ENCODE data around the gene SART1. TPM values are rescaled to one million over a fixed set of nuclear protein-coding genes. Genes with fewer than 3 reads are reported as not detected.

SART1 gene
- total RNA-seq, 4 donors from 2014 or later = 12.0 to 55.2 (median 33.3) TPM

GRCh38 chr11:66026017-66026529 is 64.5 kb downstream of the SART1 start, which contains the start of gene CATSPER1:
Gene CATSPER1 (minus strand): TSS chr11:66026479. CDS start chr11:66026379, 100 bp downstream.
- Histone ChIP-seq H3K27ac (no peak within 1 kb of the TSS), H3K36me3 (no peaks in the 10 kb centered on the region), H3K4me3 (no peak within 1 kb of the TSS), H3K27me3 (no peaks in the 10 kb centered on the region), H3K4me1 (no peaks in the 10 kb centered on the region), H3K9me3 (no peaks in the 10 kb centered on the region)
- in situ Hi-C loops (cut with MboI; ENCODE audit: low sequenced_read_pairs in 4 of 4) = no loop called here
- TF ChIP-seq, protein P1, sequence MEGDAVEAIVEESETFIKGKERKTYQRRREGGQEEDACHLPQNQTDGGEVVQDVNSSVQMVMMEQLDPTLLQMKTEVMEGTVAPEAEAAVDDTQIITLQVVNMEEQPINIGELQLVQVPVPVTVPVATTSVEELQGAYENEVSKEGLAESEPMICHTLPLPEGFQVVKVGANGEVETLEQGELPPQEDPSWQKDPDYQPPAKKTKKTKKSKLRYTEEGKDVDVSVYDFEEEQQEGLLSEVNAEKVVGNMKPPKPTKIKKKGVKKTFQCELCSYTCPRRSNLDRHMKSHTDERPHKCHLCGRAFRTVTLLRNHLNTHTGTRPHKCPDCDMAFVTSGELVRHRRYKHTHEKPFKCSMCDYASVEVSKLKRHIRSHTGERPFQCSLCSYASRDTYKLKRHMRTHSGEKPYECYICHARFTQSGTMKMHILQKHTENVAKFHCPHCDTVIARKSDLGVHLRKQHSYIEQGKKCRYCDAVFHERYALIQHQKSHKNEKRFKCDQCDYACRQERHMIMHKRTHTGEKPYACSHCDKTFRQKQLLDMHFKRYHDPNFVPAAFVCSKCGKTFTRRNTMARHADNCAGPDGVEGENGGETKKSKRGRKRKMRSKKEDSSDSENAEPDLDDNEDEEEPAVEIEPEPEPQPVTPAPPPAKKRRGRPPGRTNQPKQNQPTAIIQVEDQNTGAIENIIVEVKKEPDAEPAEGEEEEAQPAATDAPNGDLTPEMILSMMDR (IDR thresholded peaks at IDR 0.05 in 4 of 5, conservative IDR thresholded peaks at IDR 0.05 in 1 of 5) = no peak
- no peak for TF ChIP-seq POLR2A (IDR thresholded peaks at IDR 0.05)
- intact Hi-C loops (cut with DNase I; ENCODE audit: low total_unique reads) = no loop called here
- ATAC-seq (no peak), DNase-seq (no peak)

Other genes starting within 250 kb of the SART1 start
- 10 to 100 TPM; 40.0 to 69.4 (median 50.0) TPM for gene KAT5, start 249.5 kb upstream of the SART1 start, total RNA-seq
- 100 to 1,000 TPM in 1 of 4 donors, 10 to 100 TPM in 3; 36.5 to 101 (median 62.4) TPM for gene RNASEH2C, start 240.9 kb upstream of the SART1 start, total RNA-seq
- 10 to 100 TPM; 20.3 to 42.5 (median 29.7) TPM for gene AP5B1, start 180.8 kb upstream of the SART1 start, total RNA-seq
- gene OVOL1, start 174.7 kb upstream of the SART1 start, total RNA-seq = under 1 TPM in 1 of 4 donors, not detected in 3; 0.15 TPM
- under 1 TPM in 1 of 4 donors, not detected in 3; 0.11 TPM for gene SNX32, start 127.8 kb upstream of the SART1 start, total RNA-seq
- gene CFL1, start 103.6 kb upstream of the SART1 start, total RNA-seq = 100 to 1,000 TPM; 153 to 371 (median 251) TPM
- gene MUS81, start 101.3 kb upstream of the SART1 start, total RNA-seq = 10 to 100 TPM; 26.4 to 44.9 (median 34.8) TPM
- gene EFEMP2, start 88.9 kb upstream of the SART1 start, total RNA-seq = 10 to 100 TPM; 20.6 to 24.1 (median 22.9) TPM
- gene CTSW, start 81.9 kb upstream of the SART1 start, total RNA-seq = under 1 TPM in 3 of 4 donors, not detected in 1; 0.20 to 0.49 (median 0.32) TPM
- gene FIBP, start 73.3 kb upstream of the SART1 start, total RNA-seq = 10 to 100 TPM; 39.6 to 79.3 (median 53.0) TPM
- 10 to 100 TPM; 25.4 to 81.3 (median 42.4) TPM for gene CCDC85B, start 71.1 kb upstream of the SART1 start, total RNA-seq
- gene FOSL1, start 61.3 kb upstream of the SART1 start, total RNA-seq = 1 to 10 TPM in 3 of 4 donors, under 1 TPM in 1; 0.36 to 9.3 (median 5.2) TPM
- 10 to 100 TPM; 20.8 to 30.7 (median 23.9) TPM for gene C11orf68, start 42.7 kb upstream of the SART1 start, total RNA-seq
- gene DRAP1, start 42.3 kb upstream of the SART1 start, total RNA-seq = 100 to 1,000 TPM in 3 of 4 donors, 10 to 100 TPM in 1; 96.7 to 146 (median 110) TPM
- not detected for gene TSGA10IP, start 16.3 kb upstream of the SART1 start, total RNA-seq
- 10 to 100 TPM; 29.3 to 39.8 (median 35.4) TPM for gene EIF1AD, start 40.4 kb downstream of the SART1 start, total RNA-seq
- gene BANF1, start 40.8 kb downstream of the SART1 start, total RNA-seq = 100 to 1,000 TPM in 1 of 4 donors, 10 to 100 TPM in 3; 57.4 to 126 (median 72.1) TPM
- 1 to 10 TPM in 2 of 4 donors, under 1 TPM in 1, not detected in 1; 0.71 to 6.0 (median 3.1) TPM for gene CST6, start 50.3 kb downstream of the SART1 start, total RNA-seq
- not detected for gene CATSPER1, start 64.7 kb downstream of the SART1 start, total RNA-seq
- gene GAL3ST3, start 87.4 kb downstream of the SART1 start, total RNA-seq = under 1 TPM in 1 of 4 donors, not detected in 3; 0.12 TPM
- gene SF3B2, start 90.6 kb downstream of the SART1 start, total RNA-seq = 100 to 1,000 TPM in 3 of 4 donors, 10 to 100 TPM in 1; 92.9 to 186 (median 124) TPM
- 10 to 100 TPM in 3 of 4 donors, 1 to 10 TPM in 1; 6.6 to 20.4 (median 16.9) TPM for gene PACS1, start 108.5 kb downstream of the SART1 start, total RNA-seq

Data from gastrocnemius medialis (tissue), 4 donors.